Measurements from ENCODE around the gene KIF26B. TPM values are rescaled to one million over a fixed set of nuclear protein-coding genes. Genes with fewer than 3 reads are reported as not detected.

KIF26B gene
- total and polyA plus RNA-seq, 2 of the 4 experiments (the other 2 are of a cell fraction): 0.53 to 0.54 TPM

GRCh38 chr1:245716561-245716960 is 561.8 kb downstream of the KIF26B start:
- no peak overlapping the region for H3K4me3 ChIP-seq (ENCODE audit: insufficient read depth, low read depth, low read length)
- H2AK9ac ChIP-seq (replicated peaks; ENCODE audit: low read depth, low read length, poor library complexity): no peak overlapping the region
- no peak overlapping the region for H2BK120ac ChIP-seq (ENCODE audit: low read depth, low read length)
- H2AFZ ChIP-seq (replicated peaks; ENCODE audit: low read length, poor library complexity): no peak overlapping the region
- H3K56ac ChIP-seq (ENCODE audit: extremely low read depth, insufficient read depth, low read length): no peak overlapping the region
- H3K4me2 ChIP-seq (ENCODE audit: low read depth, low read length): no peak overlapping the region
- H3K23ac ChIP-seq (ENCODE audit: low read depth, low read length): no peak overlapping the region
- H3K27me3 ChIP-seq (ENCODE audit: control insufficient read depth, insufficient read depth, low read length): no peaks in the 10 kb centered on the region; the same call in 1 of the 2 replicates
- in situ Hi-C loops (cut with MboI; ENCODE audit: low sequenced_read_pairs): no loop called here
- WGBS, 2 experiments (ENCODE audit: extremely low coverage in 2 of 2, insufficient read length in 1 of 2): 100% methylated on average over 1 of the region's 3 CpGs; no CpG with 5 or more reads in 1 of the 2 experiments
- dilution Hi-C loops (cut with HindIII; ENCODE audit: low sequenced_read_pairs, unreplicated experiment): no loop called here
- CTCF ChIA-PET: no interaction called here
- no peaks in the 10 kb centered on the region for H3K79me1 ChIP-seq (ENCODE audit: low read depth in 1 of 2, low read length in 2 of 2)
- no peaks in the 10 kb centered on the region for H4K20me1 ChIP-seq (ENCODE audit: insufficient read depth, low read length)
- no peak overlapping the region for H3K4ac ChIP-seq (ENCODE audit: low read depth, low read length)
- H3K18ac ChIP-seq (ENCODE audit: low read depth, low read length): peak overlapping the region; percentile 55; the same call in 1 of the 2 replicates
- peaks cover 8% of the 10 kb centered on the region for H3K4me1 ChIP-seq (ENCODE audit: control insufficient read depth, insufficient read depth, low read length)
- TF ChIP-seq POLR2A (IDR thresholded peaks at IDR 0.05; ENCODE audit: low read depth, low read length) (no peak), MXI1 (IDR thresholded peaks at IDR 0.05; ENCODE audit: borderline replicate concordance, low read depth, low read length) (no peak), BHLHE40 (IDR thresholded peaks at IDR 0.05; ENCODE audit: low read depth, low read length) (no peak), SMC3 (IDR thresholded peaks at IDR 0.05; ENCODE audit: low read depth, low read length) (no peak), CEBPB (IDR thresholded peaks at IDR 0.05; ENCODE audit: low read depth, low read length) (no peak), RCOR1 (IDR thresholded peaks at IDR 0.05; ENCODE audit: insufficient replicate concordance, low read length) (no peak)
- no peak overlapping the region; the same call in 1 of the 2 replicates for H4K91ac ChIP-seq (ENCODE audit: insufficient read depth, low read depth, low read length)
- H3K14ac ChIP-seq (replicated peaks; ENCODE audit: low read depth, low read length): no peak overlapping the region
- DNase-seq: no peak
- POLR2A ChIA-PET (ENCODE audit: unreplicated experiment): no interaction called here
- H2BK15ac ChIP-seq (ENCODE audit: low read depth, low read length): peak overlapping the region; percentile 22; the same call in 1 of the 3 replicates
- H4K5ac ChIP-seq (ENCODE audit: low read depth, low read length): no peak overlapping the region
- no peak overlapping the region for H3K9ac ChIP-seq (ENCODE audit: low read depth, low read length)
- H4K8ac ChIP-seq (ENCODE audit: low read depth in 2 of 2, low read length in 2 of 2): no peak overlapping the region
- H2BK20ac ChIP-seq (ENCODE audit: low read depth, low read length): no peak overlapping the region
- intact Hi-C loops (cut with micrococcal nuclease): no loop called here
- no peaks in the 10 kb centered on the region for H3K9me3 ChIP-seq (ENCODE audit: control insufficient read depth, insufficient read depth, low read length)
- H3K9me1 ChIP-seq (ENCODE audit: insufficient read depth, low read length): 0 out of 2 replicates have a peak, but pooled peaks cover 3% of the 10 kb centered on the region
- H2BK5ac ChIP-seq (ENCODE audit: low read depth, low read length, poor library complexity, severe bottlenecking): no peak overlapping the region
- H3K27ac ChIP-seq (ENCODE audit: insufficient read depth, low read length): no peak overlapping the region
- BruUV-seq (replicated peaks): no TSS peak
- no peak for ATAC-seq (ENCODE audit: low read depth)
- no peaks in the 10 kb centered on the region for H3K36me3 ChIP-seq (ENCODE audit: control insufficient read depth, insufficient read depth, low read length)
- H2AK5ac ChIP-seq (ENCODE audit: low read depth, low read length): peak overlapping the region; percentile 76

Measured in IMR-90 (cell line).